IPS-18c (cell line): ENCODE measurements around the gene TMSB15C.
"Not testable (repeated sequence)": the region's sequence is repeated elsewhere in the genome, so short reads cannot be mapped to it uniquely, and the experiment has no call there.

ENCODE experiments used
- H3K4me3 ChIP-seq: 2 replicates; pipeline ENCODE4 v1.7.0; 2013; ENCODE audit warnings: low read depth, mild to moderate bottlenecking, low read length, moderate library complexity; ENCODE audit not compliant: insufficient read depth
- H3K9me3 ChIP-seq: one replicate; pipeline ENCODE4 v1.6.1; 2013; ENCODE audit warnings: mild to moderate bottlenecking, low read length, moderate library complexity; ENCODE audit not compliant: control insufficient read depth, insufficient read depth

Gene TMSB15C

GRCh38 chrX:104084063-104084462, 8.0 kb upstream of the TMSB15C start:
- H3K9me3 ChIP-seq = peaks cover 2% of the 10 kb centered on the region
- H3K4me3 ChIP-seq = no peak overlapping the region

- H3K9me3 ChIP-seq, H3K4me3 ChIP-seq: not testable (repeated sequence)
These were observed 1.8 kb upstream of the TMSB15C start for GRCh38 chrX:104077854-104078253.

GRCh38 chrX:104062636-104063035, 13.4 kb downstream of the TMSB15C start:
- H3K4me3 ChIP-seq, H3K9me3 ChIP-seq: not testable (repeated sequence)

GRCh38 chrX:104054956-104055355, 21.1 kb downstream of the TMSB15C start:
- H3K4me3 ChIP-seq = not testable (repeated sequence)

GRCh38 chrX:104047171-104047570, 28.9 kb downstream of the TMSB15C start:
- Histone ChIP-seq H3K4me3 (no peak overlapping the region), H3K9me3 (no peaks in the 10 kb centered on the region)

More at GRCh38 chrX:104054956-104055355, 21.1 kb downstream of the TMSB15C start:
- not testable (repeated sequence) for H3K9me3 ChIP-seq

- Histone ChIP-seq H3K4me3 (no peak overlapping the region), H3K9me3 (no peaks in the 10 kb centered on the region)
These were observed 30.4 kb downstream of the TMSB15C start for GRCh38 chrX:104045642-104046041.

GRCh38 chrX:104041003-104041402, 35.0 kb downstream of the TMSB15C start:
- Histone ChIP-seq H3K9me3 (no peaks in the 10 kb centered on the region), H3K4me3 (no peak overlapping the region)

- Histone ChIP-seq H3K4me3 (no peak within 1 kb of the TSS), H3K9me3 (no peaks in the 10 kb centered on the region)
These were observed 36.1 kb downstream of the TMSB15C start, which contains the start of gene H2BW2 for GRCh38 chrX:104039689-104040505. H2BW2 (plus strand) TSS chrX:104039956; CDS start chrX:104039995, 39 bp downstream.
